Measurements from ENCODE around the gene DHH.

DHH gene

DNA sequence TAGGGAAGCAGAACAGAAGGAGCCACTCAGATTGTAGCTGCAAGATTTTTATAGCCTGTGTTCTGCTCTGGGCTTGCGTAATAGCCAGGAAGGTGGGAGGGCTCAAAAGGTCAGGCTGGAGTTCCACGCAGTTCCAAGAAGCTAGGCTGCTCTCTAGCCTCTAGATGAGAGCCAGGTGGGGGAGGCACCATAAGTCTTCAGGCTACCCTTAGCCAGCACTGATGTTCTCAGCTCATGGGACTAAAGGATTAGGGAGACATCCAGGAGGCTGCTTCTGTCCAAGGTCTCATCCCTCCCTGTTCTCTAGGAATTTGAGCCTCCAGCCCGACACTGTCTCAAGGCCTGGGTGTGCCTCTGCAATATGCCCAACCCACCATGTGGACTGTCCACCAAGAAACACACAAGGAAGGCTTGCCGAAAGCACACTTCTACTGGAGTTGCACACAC lies 14.4 kb upstream of the DHH start:
- no peak for DNase-seq

GRCh38 chr12:49105504-49106084 lies 11.0 kb upstream of the DHH start:
- DNase-seq, result no peak

DNA sequence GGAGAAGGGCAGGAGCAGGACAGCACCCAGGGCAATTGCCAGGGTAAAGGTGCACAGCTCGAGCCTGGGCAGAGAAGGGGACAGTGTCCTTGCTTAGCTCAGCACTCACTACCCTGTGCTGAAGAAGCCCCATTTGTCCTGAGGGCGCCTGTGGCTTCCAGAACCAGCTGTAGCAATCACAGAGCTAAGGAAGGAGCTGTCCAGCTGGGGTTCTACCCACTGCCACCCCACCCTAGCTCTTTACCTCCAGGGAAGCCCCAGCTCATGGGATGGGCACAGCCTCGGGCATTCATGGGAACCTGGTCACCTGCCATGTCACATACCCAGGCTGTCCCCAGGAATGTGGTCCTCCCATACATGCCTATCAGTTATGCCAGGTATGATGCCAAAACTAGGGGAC lies 10.2 kb upstream of the DHH start:
- DNase-seq, result no peak

- DNase-seq, result no peak
These were observed 5.8 kb upstream of the DHH start for GRCh38 chr12:49100380-49100779.

- no peak for DNase-seq
These were observed 4.1 kb upstream of the DHH start for GRCh38 chr12:49098703-49099102.

DNA sequence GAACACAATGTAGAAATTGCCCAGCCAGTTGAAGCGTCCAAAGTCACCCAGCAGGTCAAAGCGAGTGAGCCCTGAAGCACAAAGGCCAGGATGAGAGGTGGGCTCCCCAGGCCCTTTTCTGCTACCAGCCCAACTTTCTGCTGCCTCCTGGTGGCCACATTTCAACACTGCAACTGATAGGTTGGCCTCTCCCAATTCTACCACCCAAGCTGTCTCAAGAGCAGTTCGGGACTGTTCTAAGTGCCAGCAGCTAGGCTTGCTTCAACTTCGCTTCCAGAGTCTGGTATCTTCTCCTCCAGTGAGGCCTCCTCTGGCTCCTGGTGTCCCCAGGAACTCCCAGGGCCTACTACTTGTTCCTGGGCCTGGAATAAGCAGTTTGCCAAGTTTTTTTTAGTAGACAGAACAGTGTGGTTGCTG lies 3.4 kb upstream of the DHH start:
- peak; percentile 55 for DNase-seq

- no peak for DNase-seq
These were observed 2.8 kb upstream of the DHH start for GRCh38 chr12:49097381-49097780.

GRCh38 chr12:49094975-49095365 lies 369 bp upstream of the DHH start:
- no peak for DNase-seq

DNA sequence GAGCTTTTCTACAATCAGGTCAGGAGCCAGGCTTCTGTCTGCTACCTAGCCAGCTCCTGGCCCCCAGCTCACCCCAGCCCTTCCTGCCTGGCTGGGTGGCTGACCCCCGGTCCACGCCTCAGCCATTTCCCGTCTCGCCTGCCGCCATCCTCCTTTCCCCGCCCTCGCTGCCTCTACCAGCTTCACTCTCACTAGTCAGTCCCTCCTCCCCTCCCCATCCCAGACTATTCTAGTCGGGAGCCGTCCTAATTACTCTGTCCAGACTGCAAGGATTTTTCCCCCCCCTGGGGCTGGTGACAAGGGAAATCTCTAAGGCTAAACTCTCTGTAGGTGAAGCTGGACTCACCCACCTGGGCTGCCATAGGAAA lies 825 bp downstream of the DHH start:
- DNase-seq, result no peak

DNA sequence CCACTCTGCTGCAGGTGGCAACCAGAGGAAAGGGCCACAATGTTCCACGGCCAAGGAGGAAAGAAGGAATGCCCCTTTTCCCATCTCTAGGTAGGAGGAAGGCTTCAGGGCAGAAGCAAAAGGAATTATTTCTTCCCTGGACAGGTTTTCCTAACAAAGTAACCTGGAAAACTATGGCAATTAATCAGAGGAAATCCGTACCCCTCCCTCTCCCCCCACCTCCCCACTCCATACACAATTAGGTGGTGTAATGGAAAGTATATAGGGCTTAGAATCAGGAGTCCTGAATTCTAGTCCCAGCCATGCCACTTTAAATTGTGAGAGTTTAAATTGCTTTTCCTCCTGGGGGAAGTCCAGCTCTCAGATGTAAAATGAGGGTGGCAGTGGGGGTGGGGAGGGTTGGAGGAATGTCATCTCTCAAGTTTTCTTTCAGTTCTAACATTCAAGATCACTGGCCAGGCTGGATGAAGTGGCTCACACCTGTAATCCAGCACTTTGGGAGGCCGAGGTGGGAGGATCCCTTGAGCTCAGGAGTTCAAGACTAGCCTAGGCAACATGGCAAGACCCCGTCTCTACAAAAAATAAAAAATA lies 1.7 kb downstream of the DHH start:
- no peak for DNase-seq

DNA sequence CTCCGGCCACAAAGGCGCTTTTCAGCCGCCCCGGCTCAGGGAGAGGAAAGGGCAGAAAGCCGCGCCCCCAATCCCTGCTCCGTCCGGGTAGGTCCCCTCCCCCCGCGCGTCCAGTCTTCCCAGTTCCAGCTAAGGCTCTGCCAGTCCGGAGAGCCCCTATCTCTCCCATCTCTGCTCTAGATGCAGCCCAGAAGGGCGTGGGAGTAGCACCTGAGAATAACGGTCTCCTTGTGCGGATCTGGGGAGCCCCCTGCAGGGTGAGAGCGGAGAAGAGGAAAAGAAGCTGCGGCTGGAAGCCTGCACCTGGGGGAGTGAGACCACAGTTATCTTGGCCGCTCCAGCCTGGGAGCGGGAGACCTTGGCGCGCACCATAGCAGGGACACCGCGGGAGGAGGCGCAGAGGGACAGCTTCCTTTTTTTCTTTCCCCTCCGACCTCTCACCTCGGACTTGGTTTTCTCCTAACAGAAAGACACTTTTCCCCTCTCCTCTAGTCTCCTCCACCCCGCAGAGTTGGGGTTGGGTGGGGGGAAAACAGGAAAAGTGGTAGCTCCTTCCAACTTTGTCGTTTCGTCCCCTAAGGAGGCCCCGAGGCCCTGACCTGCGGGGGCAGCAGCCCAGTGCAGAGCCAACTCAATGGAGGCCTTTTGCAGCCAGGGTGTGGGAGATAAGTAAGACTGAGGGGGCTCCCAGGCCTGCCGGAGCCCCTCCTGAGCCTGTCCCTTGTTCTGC lies 2.4 kb downstream of the DHH start:
- DNase-seq, result peak; percentile 43

DNA sequence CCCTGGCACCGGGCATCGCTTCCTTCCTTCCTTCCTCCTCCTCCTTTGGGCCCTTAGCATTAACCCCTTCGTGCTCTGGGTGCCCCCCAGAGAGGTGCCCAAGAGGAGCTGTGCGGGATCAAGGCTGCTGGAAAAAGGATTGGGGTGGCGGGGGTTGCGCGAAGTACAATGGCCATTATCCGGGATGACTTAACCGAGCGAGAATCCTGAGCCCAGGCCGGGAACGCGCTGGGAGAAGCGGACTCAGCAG lies 2.8 kb downstream of the DHH start:
- no peak for DNase-seq

DNA sequence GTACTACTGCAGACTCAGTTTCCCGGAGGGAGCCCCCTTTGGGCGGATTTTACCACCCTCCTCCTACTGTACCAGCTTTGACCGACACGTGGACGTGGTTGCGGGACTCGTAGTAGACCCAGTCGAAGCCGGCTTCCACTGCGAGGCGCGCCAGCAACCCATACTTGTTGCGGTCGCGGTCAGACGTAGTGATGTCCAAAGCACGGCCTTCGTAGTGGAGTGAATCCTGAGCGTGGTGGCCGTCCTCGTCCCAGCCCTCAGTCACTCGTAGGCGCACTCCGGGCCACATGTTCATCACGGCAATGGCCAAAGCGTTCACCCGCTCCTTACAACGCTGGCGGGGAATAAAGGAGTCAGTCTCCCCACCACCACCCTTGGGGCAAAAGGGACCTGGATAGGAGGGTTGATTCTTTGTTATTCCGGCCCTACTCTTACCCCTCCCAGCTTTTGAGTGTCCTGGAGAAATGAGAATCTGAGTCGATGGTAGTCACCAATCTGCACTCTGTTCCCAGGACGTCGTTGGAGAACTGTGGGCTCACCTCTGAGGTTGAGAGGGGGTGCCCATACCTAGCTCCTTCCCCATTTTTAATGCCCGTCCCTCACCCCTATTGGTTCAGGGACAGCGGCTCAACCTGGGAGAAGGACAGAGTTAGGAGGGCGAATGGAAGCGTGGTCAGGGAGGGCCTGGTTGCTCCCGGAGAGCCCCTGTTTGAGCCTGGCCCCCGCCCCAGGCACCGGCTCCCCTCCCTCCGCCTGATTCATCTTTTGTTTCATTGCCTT lies 3.4 kb downstream of the DHH start:
- DNase-seq, result no peak

- DNase-seq, result no peak
These were observed 4.5 kb downstream of the DHH start for GRCh38 chr12:49089821-49090773.

DNA sequence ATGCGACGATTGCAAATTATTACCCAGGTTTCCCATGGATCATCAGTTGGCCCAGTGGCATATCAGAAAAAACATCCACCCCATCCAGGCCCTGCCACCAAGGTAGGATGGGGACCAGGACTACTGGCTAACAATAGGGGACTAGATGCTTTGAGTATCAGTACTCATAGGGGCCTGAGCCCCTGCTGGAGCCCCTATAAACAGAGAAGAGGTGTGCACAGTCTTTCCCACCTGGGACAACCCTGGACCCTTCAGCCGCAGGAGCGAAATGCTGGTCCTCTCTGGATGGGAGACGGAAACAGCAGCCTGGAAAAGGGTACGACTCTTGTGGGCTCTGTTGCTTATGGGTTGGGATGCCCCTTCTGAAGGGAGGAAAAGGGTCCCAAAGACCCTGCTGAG lies 5.7 kb downstream of the DHH start:
- DNase-seq, result no peak

DNA sequence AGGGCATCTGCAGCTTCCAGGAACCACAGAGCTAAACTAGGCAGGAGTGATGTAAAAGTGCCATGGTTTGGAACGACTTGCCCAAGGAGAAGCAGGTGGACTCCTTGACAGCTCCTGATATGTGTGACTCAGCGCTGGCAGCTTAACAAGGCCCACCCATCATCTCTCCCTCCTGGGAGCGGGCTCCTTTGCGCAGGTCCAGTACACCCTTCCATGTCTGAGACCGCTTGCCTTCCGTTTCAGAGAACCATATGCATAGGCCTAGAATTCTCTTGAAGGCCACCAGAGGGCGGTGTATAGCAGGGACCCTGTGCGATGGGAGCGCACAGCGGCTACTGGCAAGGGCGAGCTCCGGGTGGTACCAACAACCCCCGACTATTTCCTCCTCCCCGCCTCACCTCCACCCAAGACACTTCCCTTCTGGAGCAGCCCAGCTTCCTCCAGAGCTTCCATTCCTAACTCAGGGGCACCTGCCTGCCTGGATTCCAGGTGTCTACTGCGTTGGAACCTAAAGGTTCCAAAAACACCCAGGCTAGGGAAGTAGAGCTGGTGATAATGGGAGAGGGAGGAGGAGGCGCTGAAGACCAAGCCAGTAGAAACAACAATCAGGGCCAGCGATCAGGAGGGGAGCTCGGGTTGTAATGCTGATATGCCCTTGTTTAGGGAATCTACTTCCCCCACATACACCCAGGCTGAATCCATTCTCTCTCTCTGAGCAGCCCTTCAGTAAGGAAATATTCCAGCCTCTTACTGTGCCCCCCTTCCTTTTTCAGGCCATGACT lies 6.3 kb downstream of the DHH start:
- peak; percentile 59 for DNase-seq

- DNase-seq, result no peak
These were observed 8.5 kb downstream of the DHH start for GRCh38 chr12:49086116-49086515.

- DNase-seq, result no peak
These were observed 10.2 kb downstream of the DHH start for GRCh38 chr12:49084438-49084837.

GRCh38 chr12:49079793-49080192 lies 14.8 kb downstream of the DHH start:
- DNase-seq, result no peak

DNA sequence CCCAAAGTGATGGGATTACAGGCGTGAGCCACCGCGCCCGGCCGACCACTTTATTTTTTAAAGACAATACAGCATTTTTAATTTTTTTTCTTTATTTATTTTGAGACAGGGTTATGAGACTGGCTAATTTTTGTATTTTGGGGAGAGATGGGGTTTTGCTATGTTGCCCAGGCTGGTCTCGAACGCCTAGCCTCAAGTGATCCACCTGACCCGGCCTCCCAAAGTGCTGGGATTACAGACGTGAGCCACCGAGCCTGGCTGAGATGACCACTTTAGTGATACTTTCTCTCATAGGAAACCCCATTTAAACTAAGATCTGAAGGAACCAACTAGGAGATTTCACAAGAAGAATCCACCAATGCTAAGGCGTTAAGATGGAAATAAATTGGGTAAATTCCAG lies 23.6 kb downstream of the DHH start:
- DNase-seq, result no peak

DNA sequence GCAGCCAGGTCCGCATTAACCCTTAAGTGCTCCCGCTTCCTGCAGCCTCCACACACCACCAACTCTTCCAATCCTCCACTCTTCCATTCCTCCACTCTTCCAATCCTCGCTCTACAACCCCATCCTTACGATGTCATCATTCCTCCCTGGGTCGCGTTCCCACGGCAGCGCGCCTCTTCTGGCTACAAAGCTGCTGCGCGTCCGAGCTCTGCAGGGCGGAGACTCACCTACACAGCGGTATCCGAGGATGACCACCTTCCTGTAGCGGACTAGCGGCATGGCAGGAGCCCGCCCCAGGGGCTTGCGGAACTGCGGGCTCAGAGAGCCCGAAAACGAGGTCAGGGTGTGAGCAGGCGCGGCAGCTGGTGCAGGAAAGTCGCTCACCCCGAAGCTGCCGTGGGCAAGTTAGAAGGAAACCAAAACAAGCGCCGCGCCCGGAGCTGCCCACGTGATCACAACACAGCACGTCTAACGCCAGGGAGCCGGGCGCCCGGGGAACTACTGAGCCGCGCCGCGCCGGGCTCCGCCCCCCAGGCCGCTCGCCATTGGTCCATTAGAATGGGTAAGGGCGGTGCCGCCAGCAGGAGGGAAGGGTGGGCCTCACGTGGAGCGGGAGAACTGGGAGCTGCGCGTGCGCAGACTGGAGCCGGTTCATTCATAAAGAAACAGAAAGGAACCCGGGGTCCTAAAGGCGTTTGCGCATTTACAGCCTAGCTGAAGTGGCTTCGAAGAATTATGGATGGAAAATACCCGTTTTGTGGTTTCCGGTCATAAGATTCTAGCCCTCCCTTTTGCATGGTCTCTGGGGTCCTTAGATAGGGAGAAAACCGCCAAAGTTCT lies 24.9 kb downstream of the DHH start, which contains the start of gene RHEBL1:
TSS of gene RHEBL1 (minus strand) at position 473 of the 840 bp plus-strand sequence. CDS start at position 279, 194 bp downstream.
- DNase-seq, result peak; percentile 96
